A204.1 (cell line): ENCODE results near the gene GPN2.
"Not testable (repeated sequence)": the region's sequence is repeated elsewhere in the genome, so short reads cannot be mapped to it uniquely, and the experiment has no call there.

Experiments used
- FAIRE-seq: peaks from 2 replicates; lab custom pipeline; 2012; peaks lifted over from hg19 to GRCh38; lab: Jason Lieb, UNC

GPN2 gene

GRCh38 chr1:26900815-26901511 is 10.9 kb upstream of the GPN2 start:
- FAIRE-seq, result no peak

GRCh38 chr1:26900001-26900814 is 10.1 kb upstream of the GPN2 start, which contains the start of gene GPATCH3:
TSS of gene GPATCH3 (minus strand) at chr1:26900467. CDS start at chr1:26900442, 25 bp downstream.
- FAIRE-seq, result peak; percentile 48

- FAIRE-seq, result no peak
Measured at GRCh38 chr1:26897351-26897750, 7.3 kb upstream of the GPN2 start.

- no peak for FAIRE-seq
Measured at GRCh38 chr1:26894263-26894662, 4.2 kb upstream of the GPN2 start.

GRCh38 chr1:26890467-26890796 is 349 bp upstream of the GPN2 start:
- FAIRE-seq, result no peak

GRCh38 chr1:26888231-26888630 is 1.9 kb downstream of the GPN2 start:
- no peak for FAIRE-seq

GRCh38 chr1:26887125-26887524 is 3.0 kb downstream of the GPN2 start:
- peak; percentile 23 for FAIRE-seq

- no peak for FAIRE-seq
Measured at GRCh38 chr1:26882696-26883463, 7.2 kb downstream of the GPN2 start.

- not testable (repeated sequence) for FAIRE-seq
Measured at GRCh38 chr1:26881611-26882010, 8.5 kb downstream of the GPN2 start.

- FAIRE-seq, result no peak
Measured at GRCh38 chr1:26879793-26880192, 10.3 kb downstream of the GPN2 start.

GRCh38 chr1:26877326-26877725 is 12.8 kb downstream of the GPN2 start:
- FAIRE-seq, result no peak

- no peak for FAIRE-seq
Measured at GRCh38 chr1:26874896-26875295, 15.2 kb downstream of the GPN2 start.

- not testable (repeated sequence) for FAIRE-seq
Measured at GRCh38 chr1:26873097-26873496, 17.0 kb downstream of the GPN2 start.

- FAIRE-seq, result peak; percentile 94
Measured at GRCh38 chr1:26864610-26865480, 25.2 kb downstream of the GPN2 start.

GRCh38 chr1:26863685-26864077 is 26.4 kb downstream of the GPN2 start:
- FAIRE-seq, result no peak

GRCh38 chr1:26862781-26863684 is 27.1 kb downstream of the GPN2 start, which contains the start of gene SFN:
TSS of gene SFN (plus strand) at chr1:26863149. CDS start at chr1:26863213, 64 bp downstream.
- FAIRE-seq, result peak; percentile 83

- FAIRE-seq, result no peak
Measured at GRCh38 chr1:26861889-26862378, 28.1 kb downstream of the GPN2 start.

GRCh38 chr1:26861286-26861701 is 28.8 kb downstream of the GPN2 start:
- peak; percentile 91 for FAIRE-seq

GRCh38 chr1:26858891-26859640 is 31.0 kb downstream of the GPN2 start:
- FAIRE-seq, result no peak

- FAIRE-seq, result no peak
Measured at GRCh38 chr1:26858160-26858559, 31.9 kb downstream of the GPN2 start.
